Adrenal gland (tissue), 5 donors: ENCODE data around the gene CLEC2L.

ENCODE experiments used
- POLR2A ChIP-seq, 2 donors: fragments of 450-650 bp; IDR thresholded peaks; one replicate each; pipeline ENCODE4 v1.6.1; 2017; ENCODE audit warnings: antibody characterized with exemption in 2 of 2, mild to moderate bottlenecking in 2 of 2, moderate library complexity in 1 of 2
- TF ChIP-seq, protein P1 (sequence below), 6 experiments: fragments of 450-650 bp in 4 of 6; fragments of 200-600 bp in 2 of 6; sonication (generic) in 1 of 6; IDR thresholded peaks; 1 replicate in 5 of 6; 2 replicates in 1 of 6; pipeline versions ENCODE4 v1.5.1 to v1.8.0; 2016 to 2021; ENCODE audit warnings: antibody characterized with exemption in 6 of 6, mild to moderate bottlenecking in 2 of 6, moderate library complexity in 1 of 6
- donor health status: DM: no; HTN: no; CAD: no.

DNA sequence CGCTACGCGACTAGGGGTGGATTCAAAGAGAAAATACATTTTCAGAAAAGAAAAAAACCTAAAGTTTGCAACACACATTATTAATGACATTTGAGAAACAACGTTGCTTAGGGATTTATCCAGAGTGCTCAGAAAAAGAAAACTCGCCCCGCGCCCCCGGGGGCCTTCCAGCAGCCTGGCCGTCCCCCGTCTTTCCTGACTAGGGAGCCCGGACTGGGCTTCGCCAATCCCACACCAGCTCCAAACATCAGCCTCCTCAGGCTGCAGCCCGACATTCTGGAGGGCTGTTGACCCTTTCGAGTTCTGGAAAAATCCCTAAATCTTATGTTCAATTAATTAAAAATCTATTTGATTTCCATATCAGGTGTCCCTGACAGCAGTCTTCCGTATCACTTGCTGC lies 48.6 kb downstream of the CLEC2L start:
- TF ChIP-seq, protein P1, sequence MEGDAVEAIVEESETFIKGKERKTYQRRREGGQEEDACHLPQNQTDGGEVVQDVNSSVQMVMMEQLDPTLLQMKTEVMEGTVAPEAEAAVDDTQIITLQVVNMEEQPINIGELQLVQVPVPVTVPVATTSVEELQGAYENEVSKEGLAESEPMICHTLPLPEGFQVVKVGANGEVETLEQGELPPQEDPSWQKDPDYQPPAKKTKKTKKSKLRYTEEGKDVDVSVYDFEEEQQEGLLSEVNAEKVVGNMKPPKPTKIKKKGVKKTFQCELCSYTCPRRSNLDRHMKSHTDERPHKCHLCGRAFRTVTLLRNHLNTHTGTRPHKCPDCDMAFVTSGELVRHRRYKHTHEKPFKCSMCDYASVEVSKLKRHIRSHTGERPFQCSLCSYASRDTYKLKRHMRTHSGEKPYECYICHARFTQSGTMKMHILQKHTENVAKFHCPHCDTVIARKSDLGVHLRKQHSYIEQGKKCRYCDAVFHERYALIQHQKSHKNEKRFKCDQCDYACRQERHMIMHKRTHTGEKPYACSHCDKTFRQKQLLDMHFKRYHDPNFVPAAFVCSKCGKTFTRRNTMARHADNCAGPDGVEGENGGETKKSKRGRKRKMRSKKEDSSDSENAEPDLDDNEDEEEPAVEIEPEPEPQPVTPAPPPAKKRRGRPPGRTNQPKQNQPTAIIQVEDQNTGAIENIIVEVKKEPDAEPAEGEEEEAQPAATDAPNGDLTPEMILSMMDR (IDR thresholded peaks at IDR 0.05): no peak
- TF ChIP-seq POLR2A (IDR thresholded peaks at IDR 0.05): no peak
